Gastroesophageal sphincter (tissue), 4 donors: ENCODE data around the gene CHST10. TPM values are rescaled to one million over a fixed set of nuclear protein-coding genes. Genes with fewer than 3 reads are reported as not detected.
"Not testable (repeated sequence)": the region's sequence is repeated elsewhere in the genome, so short reads cannot be mapped to it uniquely, and the experiment has no call there.

Source experiments
- ATAC-seq: fragments of 150-250 bp; one replicate; pipeline ENCODE4 v1.9.1; 2016; ENCODE audit warnings: mild to moderate bottlenecking, moderate library complexity
- H3K27ac ChIP-seq, 4 donors: fragments of 200-600 bp; sonication (generic) in 3 of 4; 1 replicate in 3 of 4; 2 replicates in 1 of 4; pipeline ENCODE4 v1.5.1; 2016 to 2019
- H3K27me3 ChIP-seq: fragments of 200-600 bp; sonication (generic); one replicate; pipeline ENCODE4 v1.5.1; 2019
- H3K36me3 ChIP-seq, 2 donors: fragments of 200-600 bp; sonication (generic); one replicate each; pipeline ENCODE4 v1.5.1; 2019; ENCODE audit warnings: control low read depth in 1 of 2
- H3K4me1 ChIP-seq, 3 donors: fragments of 200-600 bp; sonication (generic); 1 replicate in 2 of 3; 2 replicates in 1 of 3; pipeline ENCODE4 v1.5.1; 2016 to 2019; ENCODE audit warnings: control low read depth in 2 of 3
- H3K4me3 ChIP-seq, 2 donors: fragments of 200-600 bp; sonication (generic); one replicate each; pipeline ENCODE4 v1.5.1; 2019; ENCODE audit warnings: mild to moderate bottlenecking in 1 of 2, moderate library complexity in 1 of 2
- H3K9me3 ChIP-seq, 3 donors: fragments of 200-600 bp; sonication (generic); one replicate each; pipeline ENCODE4 v1.5.1; 2017 to 2019; ENCODE audit warnings: control low read depth in 2 of 3
- CTCF ChIP-seq, 4 experiments: fragments of 200-600 bp in 2 of 4; fragments of 450-650 bp in 2 of 4; sonication (generic) in 1 of 4; IDR thresholded peaks; one replicate each; pipeline ENCODE4 v1.5.1; 2017 to 2019; ENCODE audit warnings: antibody characterized with exemption in 4 of 4, mild to moderate bottlenecking in 2 of 4, moderate library complexity in 2 of 4
- EP300 ChIP-seq: sonication (generic); formaldehyde crosslinking; IDR thresholded peaks from one replicate; pipeline ENCODE4 v1.6.1; 2017; ENCODE audit warnings: antibody characterized with exemption, mild to moderate bottlenecking
- POLR2A ChIP-seq, 2 donors: fragments of 450-650 bp; IDR thresholded peaks; one replicate each; pipeline ENCODE4 v1.6.1; 2017; ENCODE audit warnings: antibody characterized with exemption in 2 of 2, mild to moderate bottlenecking in 2 of 2, moderate library complexity in 1 of 2
- POLR2AphosphoS5 ChIP-seq: sonication (generic); formaldehyde crosslinking; IDR thresholded peaks from one replicate; pipeline ENCODE4 v1.6.1; 2017; ENCODE audit warnings: antibody characterized with exemption
- WGBS, 2 donors: methylation state at CpG; one replicate each; pipeline ENCODE4 v1.1.5; 2018; ENCODE audit warnings: low coverage in 1 of 2; 5-methylcytosine and 5-hydroxymethylcytosine counted together
- total RNA-seq, 4 donors: library from RNA; depleted of rRNA; stranded (reverse); fragments of >200 nt; gene quantifications; one replicate each; pipeline ENCODE4 v1.1.0, GENCODE V29; 2016

CHST10 gene
- total RNA-seq, 4 donors from 2014 or later: 10.6 to 21.9 (median 13.3) TPM

DNA sequence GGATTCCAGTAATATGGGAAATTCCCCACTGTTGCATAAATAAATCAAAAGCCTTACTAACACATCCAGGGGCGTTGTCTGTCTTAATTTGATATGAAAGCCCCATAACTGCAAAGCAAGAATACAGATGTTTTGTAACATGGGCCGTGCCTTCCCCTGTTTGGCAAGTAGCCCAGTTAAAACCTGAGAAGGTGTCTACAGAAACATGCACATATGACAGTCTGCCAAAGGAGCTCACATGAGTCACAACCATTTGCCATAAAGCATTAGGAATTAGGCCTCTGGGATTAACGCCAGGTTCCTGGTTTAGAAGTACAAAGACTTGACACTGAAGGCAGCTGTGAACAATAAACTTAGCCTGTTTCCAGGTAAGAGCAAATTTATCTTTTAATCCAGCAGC, 52.0 kb downstream of the CHST10 start:
- no peaks in the 10 kb centered on the region for H3K27me3 ChIP-seq

DNA sequence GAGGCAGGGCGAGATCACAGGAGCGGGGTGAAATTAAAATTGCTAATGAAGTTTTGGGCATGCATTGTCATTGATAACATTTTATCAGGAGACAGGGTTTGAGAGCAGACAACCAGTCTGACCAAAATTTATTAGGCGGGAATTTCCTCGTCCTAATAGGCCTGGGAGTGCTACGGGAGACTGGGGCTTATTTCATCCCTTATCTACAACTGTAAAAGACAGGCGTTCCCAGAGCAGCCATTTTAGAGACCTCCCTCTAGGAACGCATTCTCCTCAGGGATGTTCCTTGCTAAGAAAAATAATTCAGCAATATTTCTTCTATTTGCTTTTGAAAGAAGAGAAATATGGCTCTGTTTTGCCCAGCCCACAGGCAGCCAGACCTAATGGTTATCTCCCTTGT, 55.2 kb downstream of the CHST10 start:
- not testable (repeated sequence) for H3K27me3 ChIP-seq, ATAC-seq, H3K4me3 ChIP-seq, H3K36me3 ChIP-seq, H3K27ac ChIP-seq
- Histone ChIP-seq H3K9me3 (peaks cover 0 to 13% (median 0%) of the 10 kb centered on the region in 3 donors), H3K4me1 (peaks cover 0 to 20% (median 4%) of the 10 kb centered on the region in 3 donors)
- 85 to 92% methylated on average over 7 of the region's 7 CpGs for WGBS, 2 donors

More for the DNA sequence above, 52.0 kb downstream of the CHST10 start:
- Histone ChIP-seq H3K36me3 (no peaks in the 10 kb centered on the region), H3K27ac (peak overlapping the region in 3 of 4 donors; percentile 32 to 66 (median 47)), H3K4me1 (peaks cover 0 to 20% (median 4%) of the 10 kb centered on the region in 3 donors), H3K9me3 (peaks cover 0 to 19% (median 0%) of the 10 kb centered on the region in 3 donors), H3K4me3 (no peak overlapping the region)
- ATAC-seq: no peak
- TF ChIP-seq CTCF (IDR thresholded peaks at IDR 0.05) (no peak), POLR2AphosphoS5 (peak; percentile 67), EP300 (no peak)
- 13 to 14% methylated on average over 3 of the region's 3 CpGs for WGBS, 2 donors

GRCh38 chr2:100359576-100359975, 57.9 kb downstream of the CHST10 start:
- TF ChIP-seq POLR2AphosphoS5 (no peak), CTCF (IDR thresholded peaks at IDR 0.05) (no peak), EP300 (no peak), POLR2A (IDR thresholded peaks at IDR 0.05) (no peak)
- Histone ChIP-seq H3K9me3 (peaks cover 0 to 13% (median 0%) of the 10 kb centered on the region in 3 donors), H3K4me1 (peaks cover 0 to 6% (median 4%) of the 10 kb centered on the region in 3 donors), H3K36me3 (no peaks in the 10 kb centered on the region), H3K4me3 (no peak overlapping the region), H3K27me3 (no peaks in the 10 kb centered on the region), H3K27ac (no peak overlapping the region)
- ATAC-seq: no peak

DNA sequence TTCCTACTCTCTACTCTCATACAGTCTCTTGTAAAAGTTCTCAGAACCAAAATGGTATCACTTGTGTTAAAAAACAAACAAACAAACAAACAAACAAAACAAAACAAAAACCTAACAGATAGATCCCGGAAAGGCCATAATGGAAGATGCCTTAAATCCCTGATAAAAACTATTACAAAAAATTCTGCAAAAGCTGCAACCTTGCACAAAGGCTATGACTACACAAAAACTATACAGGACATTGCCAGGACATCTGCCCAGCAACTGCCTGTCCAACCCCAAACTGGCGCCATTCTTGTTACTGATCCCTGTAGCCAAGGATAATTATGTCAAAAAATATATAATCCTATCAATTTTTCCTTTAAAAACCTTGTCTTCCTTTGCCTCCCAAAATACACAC, 58.9 kb downstream of the CHST10 start:
- no peak for ATAC-seq
- no peaks in the 10 kb centered on the region for H3K36me3 ChIP-seq
- H3K27ac ChIP-seq: no peak overlapping the region
- H3K4me1 ChIP-seq: no peaks in the 10 kb centered on the region
- TF ChIP-seq POLR2A (IDR thresholded peaks at IDR 0.05) (no peak), EP300 (no peak), POLR2AphosphoS5 (no peak), CTCF (IDR thresholded peaks at IDR 0.05) (no peak)
- H3K9me3 ChIP-seq: peaks cover 0 to 13% (median 0%) of the 10 kb centered on the region in 3 donors
- no peaks in the 10 kb centered on the region for H3K27me3 ChIP-seq
- WGBS, 2 donors: 88 to 100% methylated on average over 1 to 2 of the region's 2 CpGs
- H3K4me3 ChIP-seq: no peak overlapping the region

- Histone ChIP-seq H3K9me3 (no peaks in the 10 kb centered on the region), H3K27me3 (no peaks in the 10 kb centered on the region), H3K36me3 (no peaks in the 10 kb centered on the region), H3K4me3 (no peak overlapping the region), H3K4me1 (no peaks in the 10 kb centered on the region), H3K27ac (no peak overlapping the region)
- ATAC-seq: no peak
- WGBS, 2 donors: 90 to 94% methylated on average over 7 of the region's 7 CpGs
- TF ChIP-seq POLR2A (IDR thresholded peaks at IDR 0.05) (no peak), CTCF (IDR thresholded peaks at IDR 0.05) (no peak), EP300 (no peak), POLR2AphosphoS5 (no peak)
Measured at GRCh38 chr2:100352521-100352920, 64.9 kb downstream of the CHST10 start.
